Lower lobe of right lung (tissue), 2 donors: ENCODE data around the gene TSPEAR. TPM values are rescaled to one million over a fixed set of nuclear protein-coding genes. Genes with fewer than 3 reads are reported as not detected.
A peak's percentile ranks its signal among the peaks of the same experiment; 100 is the strongest.

ENCODE experiments used
- ATAC-seq, 2 donors: fragments of 200-7000 bp; cut with Tn5 transposase; one replicate each; pipeline ENCODE4 v1.9.1; 2020 to 2022; ENCODE audit warnings: mild to moderate bottlenecking in 2 of 2, moderate library complexity in 2 of 2
- DNase-seq: peaks from one replicate; pipeline ENCODE4 v3.0.0-alpha.2; 2020
- H3K27ac ChIP-seq: fragments of 200-600 bp; one replicate; pipeline ENCODE4 v1.8.0; 2022
- H3K27me3 ChIP-seq: fragments of 200-600 bp; one replicate; pipeline ENCODE4 v1.8.0; 2022; ENCODE audit warnings: low read depth
- H3K36me3 ChIP-seq: fragments of 200-600 bp; one replicate; pipeline ENCODE4 v1.8.0; 2022; ENCODE audit warnings: mild to moderate bottlenecking
- H3K4me1 ChIP-seq: fragments of 200-600 bp; one replicate; pipeline ENCODE4 v1.8.0; 2022
- H3K4me3 ChIP-seq: fragments of 200-600 bp; one replicate; pipeline ENCODE4 v1.8.0; 2022; ENCODE audit warnings: mild to moderate bottlenecking
- H3K9me3 ChIP-seq: fragments of 200-600 bp; one replicate; pipeline ENCODE4 v1.8.0; 2022
- CTCF ChIP-seq: fragments of 200-600 bp; IDR thresholded peaks from one replicate; pipeline ENCODE4 v1.8.0; 2022; ENCODE audit warnings: antibody characterized with exemption, mild to moderate bottlenecking
- intact Hi-C: fragments of 100-400 bp; cut with DNase I; formaldehyde crosslinking; loops from one replicate; pipeline ENCODE4 v1.11.0; 2022
- total RNA-seq: library from RNA; stranded (reverse); fragmentation: NEBNext Ultra II Directional; extraction: Animal tissue kit (Norgen Biotek cat#: 25700); gene quantifications from one replicate; pipeline ENCODE4 v1.2.1, GENCODE V29; 2021
- donor health status: DM: no; HTN: yes; CAD: no; lungs with severe emphysema.

TSPEAR gene
- total RNA-seq, 1 donor from 2014 or later, result 0.27 TPM

- TF ChIP-seq CTCF, result no peak
- Histone ChIP-seq H3K4me3 (no peak overlapping the region), H3K27me3 (no peaks in the 10 kb centered on the region), H3K36me3 (no peaks in the 10 kb centered on the region), H3K4me1 (no peaks in the 10 kb centered on the region), H3K27ac (no peak overlapping the region), H3K9me3 (no peaks in the 10 kb centered on the region)
- DNase-seq, result peak; percentile 24
- intact Hi-C loops, result no loop called here
- ATAC-seq, result no peak
Observed at GRCh38 chr21:44526096-44526997, 185.0 kb downstream of the TSPEAR start.

GRCh38 chr21:44525391-44526095 is 185.8 kb downstream of the TSPEAR start:
- no peak for ATAC-seq
- intact Hi-C loops, result no loop called here

GRCh38 chr21:44524414-44525371 is 186.7 kb downstream of the TSPEAR start:
- ATAC-seq (no peak), DNase-seq (no peak)
- intact Hi-C loops, result no loop called here
- H3K4me3 ChIP-seq, result no peak overlapping the region
- no peak for TF ChIP-seq CTCF
- peaks cover 3% of the 10 kb centered on the region for H3K27me3 ChIP-seq
- no peaks in the 10 kb centered on the region for H3K36me3 ChIP-seq
- H3K4me1 ChIP-seq, result no peaks in the 10 kb centered on the region
- H3K27ac ChIP-seq, result no peak overlapping the region
- H3K9me3 ChIP-seq, result no peaks in the 10 kb centered on the region

More at GRCh38 chr21:44525391-44526095, 185.8 kb downstream of the TSPEAR start:
- Histone ChIP-seq H3K27me3 (no peaks in the 10 kb centered on the region), H3K27ac (no peak overlapping the region), H3K4me1 (no peaks in the 10 kb centered on the region), H3K4me3 (no peak overlapping the region), H3K9me3 (no peaks in the 10 kb centered on the region), H3K36me3 (no peaks in the 10 kb centered on the region)
- DNase-seq, result no peak
- no peak for TF ChIP-seq CTCF

- Histone ChIP-seq H3K9me3 (no peaks in the 10 kb centered on the region), H3K27ac (no peak overlapping the region), H3K36me3 (no peaks in the 10 kb centered on the region), H3K4me3 (no peak overlapping the region), H3K4me1 (no peaks in the 10 kb centered on the region), H3K27me3 (peaks cover 8% of the 10 kb centered on the region)
- DNase-seq, result no peak
- TF ChIP-seq CTCF, result no peak
- intact Hi-C loops, result no loop called here
- ATAC-seq, result no peak
Observed at GRCh38 chr21:44523567-44524413, 187.6 kb downstream of the TSPEAR start.
